K562 (cell line): Measurements from ENCODE around the gene SLC30A3. TPM values are rescaled to one million over a fixed set of nuclear protein-coding genes. Genes with fewer than 3 reads are reported as not detected.

Experiments used
- DMBX1 ChIP-seq: fragments of 250-450 bp; sonication (Bioruptor Pico); IDR thresholded peaks from 2 replicates; pipeline ENCODE4 v1.8.0; 2022; ENCODE audit warnings: inconsistent platforms, mild to moderate bottlenecking, moderate library complexity, borderline replicate concordance
- E2F8 ChIP-seq: fragments of 450-650 bp; IDR thresholded peaks from 2 replicates; pipeline ENCODE4 v1.7.1; 2018; ENCODE audit warnings: mild to moderate bottlenecking, low read depth; ENCODE audit not compliant: partially characterized antibody
- FOXK2 ChIP-seq, 2 experiments: fragments of 450-650 bp; IDR thresholded peaks in 1 of 2; conservative IDR thresholded peaks in 1 of 2; 2 replicates each; pipeline ENCODE4 v1.6.1; 2016; ENCODE audit warnings: low read depth in 2 of 2, mild to moderate bottlenecking in 1 of 2
- GTF2B ChIP-seq: IDR thresholded peaks from 2 replicates; pipeline ENCODE4 v1.6.1; 2011; ENCODE audit not compliant: insufficient read length; ENCODE audit errors: extremely low read depth
- GTF2E2 ChIP-seq: fragments of 200-800 bp; sonication (Bioruptor generic); IDR thresholded peaks from 2 replicates; pipeline ENCODE4 v1.6.1; 2016; ENCODE audit warnings: missing genetic modification characterization, missing compliant biosample characterization
- IRF9 ChIP-seq: fragments of 450-650 bp; IDR thresholded peaks from 2 replicates; pipeline ENCODE4 v1.6.1; 2016; ENCODE audit warnings: missing biosample characterization, missing genetic modification characterization
- KDM5B ChIP-seq: fragments of 200-600 bp; sonication (generic); IDR thresholded peaks from 2 replicates; pipeline ENCODE4 v1.6.1; 2012; ENCODE audit warnings: low read depth, mild to moderate bottlenecking, moderate library complexity, low read length, control low read depth, inconsistent platforms; ENCODE audit not compliant: insufficient replicate concordance
- MLLT1 ChIP-seq, 2 experiments: fragments of 450-650 bp; IDR thresholded peaks; 2 replicates each; pipeline ENCODE4 v1.6.1; 2016
- POLR2B ChIP-seq: fragments of 450-650 bp; IDR thresholded peaks from 2 replicates; pipeline ENCODE4 v1.6.1; 2018; ENCODE audit warnings: low read depth; ENCODE audit not compliant: partially characterized antibody
- POLR2G ChIP-seq: fragments of 200-400 bp; formaldehyde crosslinking; IDR thresholded peaks from 2 replicates; pipeline ENCODE4 v1.6.1; 2017; ENCODE audit warnings: low read depth, mild to moderate bottlenecking, antibody characterized with exemption, low read length, moderate library complexity
- SAFB2 ChIP-seq: fragments of 200-400 bp; formaldehyde crosslinking; IDR thresholded peaks from 2 replicates; pipeline ENCODE4 v1.6.1; 2018; ENCODE audit warnings: borderline replicate concordance, low read length, low read depth, moderate library complexity; ENCODE audit not compliant: severe bottlenecking
- SAP30 ChIP-seq: fragments of 200-600 bp; sonication (generic); IDR thresholded peaks from 2 replicates; pipeline ENCODE4 v1.6.1; 2012; ENCODE audit warnings: borderline replicate concordance, low read depth, mild to moderate bottlenecking, moderate library complexity, low read length, control low read depth, inconsistent platforms; ENCODE audit not compliant: insufficient read depth, poor library complexity, severe bottlenecking
- SOX6 ChIP-seq: fragments of 450-650 bp; IDR thresholded peaks from 2 replicates; pipeline ENCODE4 v1.6.1; 2014; ENCODE audit warnings: mild to moderate bottlenecking
- SP2 ChIP-seq: IDR thresholded peaks from 2 replicates; pipeline ENCODE4 v1.6.1; 2011; ENCODE audit warnings: mild to moderate bottlenecking, low read depth, low read length, moderate library complexity; ENCODE audit not compliant: poor library complexity, severe bottlenecking; ENCODE audit errors: extremely low read depth
- TAF7 ChIP-seq: fragments of 450-650 bp; IDR thresholded peaks from 2 replicates; pipeline ENCODE4 v1.6.1; 2016; ENCODE audit warnings: missing genetic modification characterization, missing compliant biosample characterization
- TEAD1 ChIP-seq, 2 experiments: fragments of 450-650 bp in 1 of 2; sonication (generic) in 1 of 2; formaldehyde crosslinking; IDR thresholded peaks; 2 replicates each; pipeline versions ENCODE4 v1.4.0 to v1.8.0; 2020 to 2022; ENCODE audit warnings: mild to moderate bottlenecking in 2 of 2, missing genetic modification reagents in 1 of 2
- U2AF1 ChIP-seq: fragments of 200-400 bp; formaldehyde crosslinking; optimal IDR thresholded peaks from 2 replicates; pipeline ENCODE3; 2017; ENCODE audit warnings: mild to moderate bottlenecking, low read depth, low read length, moderate library complexity
- ZNF280B ChIP-seq: fragments of 250-450 bp; sonication (Bioruptor Pico); IDR thresholded peaks from 2 replicates; pipeline ENCODE4 v1.5.1; 2021; ENCODE audit warnings: mild to moderate bottlenecking
- polyA plus RNA-seq, 8 experiments: library from polyadenylated mRNA; depleted of rRNA in 4 of 8; stranded (reverse) in 5 of 8; unstranded in 3 of 8; fragments of >200 nt; fragmentation: Nextera tagmentation in 2 of 8; fragmentation: Illumina TruSeq in 1 of 8; extraction: Ambion mirVana in 2 of 8; extraction: Trizol in 1 of 8; gene quantifications; 2 replicates each; pipeline versions ENCODE4 v1.2.1 to v1.2.3, GENCODE V29; 2011 to 2014; ENCODE audit warnings: inconsistent platforms in 1 of 8, missing spikeins in 1 of 8
- total RNA-seq, 7 experiments: library from RNA; depleted of rRNA in 6 of 7; stranded (reverse); fragments of >200 nt in 6 of 7; fragmentation: Illumina TruSeq in 2 of 7; extraction: Trizol in 2 of 7; gene quantifications; 2 replicates each; pipeline versions ENCODE4 v1.2.1 to v1.2.3, GENCODE V29; 2011 to 2021; ENCODE audit warnings: low replicate concordance in 1 of 7

Gene SLC30A3
- total and polyA plus RNA-seq, 9 of the 15 experiments (the other 6 are each of a cell fraction or from before 2014, with no cell fraction given): 0.03 to 2.7 (median 0.89) TPM; not detected in 1

- peak; percentile 77 for TF ChIP-seq E2F8
- TF ChIP-seq SOX6: peak; percentile 29; the same call in 1 of the 2 replicates
- peak; percentile 60; the same call in 1 of the 2 replicates for TF ChIP-seq TAF7
- TF ChIP-seq GTF2E2 (tag): peak; percentile 97
- TF ChIP-seq FOXK2 (conservative IDR thresholded peaks at IDR 0.05 in 1 of 2, IDR thresholded peaks at IDR 0.05 in 1 of 2; ENCODE audit: low read depth in 2 of 2): peak in 1 of 2 experiments; percentile 63; a peak in 2 of 4 replicates
- TF ChIP-seq KDM5B: peak; percentile 93
- TF ChIP-seq SAFB2: no peak
- no peak for TF ChIP-seq SP2
- TF ChIP-seq POLR2G: peak; percentile 98
- TF ChIP-seq GTF2B: peak; percentile 9
- no peak for TF ChIP-seq ZNF280B (CRISPR knock-in tag)
- TF ChIP-seq IRF9 (tag): no peak
- 0 out of 4 replicates have a peak, but pooled peaks of 1 of the 2 experiments have one; percentile 15 for TF ChIP-seq TEAD1 (CRISPR knock-in tag; IDR thresholded peaks at IDR 0.05)
- TF ChIP-seq U2AF1: peak; percentile 79
- peak; percentile 86 for TF ChIP-seq POLR2B
- no peak for TF ChIP-seq DMBX1 (CRISPR knock-in tag)
- peak in 1 of 2 experiments; percentile 47; a peak in 1 of 4 replicates for TF ChIP-seq MLLT1 (IDR thresholded peaks at IDR 0.05)
- peak; percentile 63 for TF ChIP-seq SAP30
Measured at GRCh38 chr2:27211943-27212625, 50.8 kb downstream of the SLC30A3 start, which contains the start of the genes ATRAID and SLC5A6 (continued).
